ENCODE results near the gene ADCY9.

GRCh38 chr16:4098501-4098900 is 17.7 kb downstream of the ADCY9 start:
- TF ChIP-seq CTCF (IDR thresholded peaks at IDR 0.05): no peak
- TF ChIP-seq POLR2A (IDR thresholded peaks at IDR 0.05): no peak
